PC-3 (cell line): ENCODE data around the gene IRS2. TPM values are rescaled to one million over a fixed set of nuclear protein-coding genes. Genes with fewer than 3 reads are reported as not detected.
A peak's percentile ranks its signal among the peaks of the same experiment; 100 is the strongest.

Source experiments
- ATAC-seq: fragments of 200-7000 bp; cut with Tn5 transposase; 2 replicates; pipeline ENCODE4 v1.9.1; 2020; ENCODE audit warnings: mild to moderate bottlenecking, moderate library complexity
- BruUV-seq: library from RNA; stranded (reverse); fragments of 400-500 nt; replicated peaks from 2 replicates; lab custom pipeline; 2021; lab: Mats Ljungman, UMichigan
- CTCF ChIA-PET: fragments of 300-600 bp; sonication (Branson Sonifier 250); formaldehyde crosslinking; loops from one replicate; lab custom pipeline; 2022; ENCODE audit warnings: antibody characterized with exemption; lab: Charles Lee
- POLR2A ChIA-PET: fragments of 300-600 bp; sonication (Branson Sonifier 250); formaldehyde crosslinking; loops from one replicate; lab custom pipeline; 2022; ENCODE audit warnings: antibody characterized with exemption; ENCODE audit not compliant: unreplicated experiment; lab: Charles Lee
- DNase-seq: peaks from one replicate; pipeline ENCODE4 v3.0.0-alpha.2; 2015
- H2AFZ ChIP-seq: fragments of 300-600 bp; sonication (generic); 2 replicates; pipeline ENCODE4 v1.6.0; 2016; ENCODE audit warnings: antibody characterized with exemption, low read length
- H3F3A ChIP-seq: fragments of 300-600 bp; sonication (generic); one replicate; pipeline ENCODE4 v1.6.0; 2017; ENCODE audit warnings: antibody characterized with exemption, low read length, control low read depth, mild to moderate bottlenecking; ENCODE audit not compliant: unreplicated experiment
- H3K27ac ChIP-seq: fragments of 300-600 bp; sonication (generic); 2 replicates; pipeline ENCODE4 v1.5.1; 2016; ENCODE audit warnings: mild to moderate bottlenecking, low read length
- H3K27me3 ChIP-seq: fragments of 300-600 bp; sonication (generic); 2 replicates; pipeline ENCODE4 v1.6.1; 2016; ENCODE audit warnings: low read length, mixed read lengths
- H3K36me3 ChIP-seq: fragments of 300-600 bp; sonication (generic); 2 replicates; pipeline ENCODE4 v1.6.1; 2016; ENCODE audit warnings: low read depth, mixed run types, low read length, mixed read lengths
- H3K4me1 ChIP-seq: fragments of 300-600 bp; sonication (generic); 2 replicates; pipeline ENCODE4 v1.5.1; 2016; ENCODE audit warnings: low read length; ENCODE audit not compliant: insufficient read depth
- H3K4me2 ChIP-seq: fragments of 300-600 bp; sonication (generic); 2 replicates; pipeline ENCODE4 v1.6.0; 2016; ENCODE audit warnings: low read length
- H3K4me3 ChIP-seq: fragments of 300-600 bp; sonication (generic); 2 replicates; pipeline ENCODE4 v1.5.1; 2016; ENCODE audit warnings: mild to moderate bottlenecking, low read length, mixed read lengths
- H3K79me2 ChIP-seq: fragments of 300-600 bp; sonication (generic); 2 replicates; pipeline ENCODE4 v1.6.1; 2017; ENCODE audit warnings: low read length, mixed read lengths
- H3K9ac ChIP-seq: fragments of 300-600 bp; sonication (generic); 2 replicates; pipeline ENCODE4 v1.6.0; 2016; ENCODE audit warnings: mild to moderate bottlenecking, low read length
- H3K9me2 ChIP-seq: fragments of 300-600 bp; sonication (generic); replicated peaks from 2 replicates; pipeline ENCODE4 v1.6.1; 2016; ENCODE audit warnings: mixed run types, low read length, mixed read lengths
- H3K9me3 ChIP-seq: fragments of 300-600 bp; sonication (generic); 2 replicates; pipeline ENCODE4 v1.6.1; 2016; ENCODE audit warnings: low read length, mixed read lengths
- H4K20me1 ChIP-seq: fragments of 300-600 bp; sonication (generic); 2 replicates; pipeline ENCODE4 v1.6.1; 2016; ENCODE audit warnings: low read length, mixed read lengths
- EZH2 ChIP-seq: fragments of 300-600 bp; sonication (generic); IDR thresholded peaks from one replicate; pipeline ENCODE4 v1.6.1; 2017; ENCODE audit warnings: antibody characterized with exemption, mild to moderate bottlenecking, low read length; ENCODE audit not compliant: unreplicated experiment
- EZH2phosphoT487 ChIP-seq: fragments of 300-600 bp; sonication (generic); IDR thresholded peaks from 2 replicates; pipeline ENCODE4 v1.6.1; 2018; ENCODE audit warnings: mild to moderate bottlenecking, antibody characterized with exemption, low read length, borderline replicate concordance
- intact Hi-C: fragments of 100-400 bp; cut with micrococcal nuclease; formaldehyde crosslinking; loops from 2 replicates; pipeline ENCODE4 v1.9.0; 2023
- total RNA-seq: library from RNA; depleted of rRNA; stranded (reverse); fragments of >200 nt; gene quantifications from 2 replicates; pipeline ENCODE4 v1.2.3, GENCODE V29; 2014
- TF ChIP-seq, protein P1 (sequence below): fragments of 300-600 bp; sonication (generic); conservative IDR thresholded peaks from 2 replicates; pipeline ENCODE4 v1.5.1; 2017; ENCODE audit warnings: antibody characterized with exemption, low read depth, mild to moderate bottlenecking, low read length

Gene IRS2
- total RNA-seq, 1 experiment from 2014 or later, result 5.6 TPM

DNA sequence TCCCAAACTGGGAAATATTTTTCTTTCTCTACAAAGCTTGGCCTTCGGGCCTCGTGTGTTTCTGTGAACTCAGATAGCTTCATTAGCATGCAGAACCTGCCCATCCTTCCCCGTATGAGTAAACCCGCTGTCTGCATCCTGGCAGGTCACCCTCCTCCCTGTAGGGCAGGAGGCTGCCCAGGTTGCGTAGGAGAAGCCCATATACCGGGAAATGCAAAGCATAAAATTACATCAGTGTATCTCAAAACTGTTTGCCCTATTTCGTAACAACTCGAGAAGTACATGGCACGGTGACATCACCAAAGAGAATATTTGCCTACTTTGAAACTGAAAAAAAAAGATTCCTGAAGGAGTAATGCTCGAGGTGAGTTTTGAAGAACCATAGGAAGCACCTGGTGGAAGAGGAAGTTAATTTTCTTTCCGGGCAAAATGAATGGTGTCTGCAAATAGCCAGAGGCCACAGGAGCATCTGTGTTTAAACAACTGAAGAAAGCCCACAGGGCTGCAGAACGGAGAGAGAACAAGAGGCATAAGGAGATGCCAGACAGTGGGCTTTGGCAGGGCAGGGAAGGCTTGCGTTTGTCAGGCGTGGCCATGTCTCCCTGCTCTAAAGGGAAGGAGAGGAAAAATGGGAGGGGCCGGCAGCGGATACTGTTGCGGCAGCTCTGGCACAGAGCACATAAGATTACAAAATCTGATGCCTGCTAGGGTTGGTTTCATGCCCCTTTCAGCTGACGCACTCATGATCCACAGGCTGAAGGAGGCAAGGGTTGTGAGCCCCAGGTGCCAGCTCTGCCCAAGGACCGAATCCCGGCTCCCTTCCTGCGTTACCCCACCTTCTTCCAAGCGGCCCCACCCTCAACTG lies 81.4 kb downstream of the IRS2 start:
- Histone ChIP-seq H3F3A (no peaks in the 10 kb centered on the region), H3K27me3 (no peaks in the 10 kb centered on the region), H3K4me3 (no peak overlapping the region; the same call in 1 of the 2 replicates), H3K9me2 (no peaks in the 10 kb centered on the region), H3K79me2 (no peaks in the 10 kb centered on the region), H3K9me3 (no peaks in the 10 kb centered on the region), H3K9ac (no peak overlapping the region), H3K4me1 (peaks cover 7% of the 10 kb centered on the region; the same call in 1 of the 2 replicates), H2AFZ (peak overlapping the region; percentile 52), H3K36me3 (no peaks in the 10 kb centered on the region), H3K4me2 (peak overlapping the region; percentile 61), H3K27ac (peak overlapping the region; percentile 56), H4K20me1 (no peaks in the 10 kb centered on the region)
- no TSS peak for BruUV-seq
- ChIA-PET POLR2A (no interaction called here), CTCF (interaction anchor here (0.6 kb wide), 1 partner anchor 315 kb away, joined by 8 read pairs; no protein-coding TSS in a partner anchor)
- DNase-seq (peak; percentile 54), ATAC-seq (peak; percentile 49)
- TF ChIP-seq EZH2, result no peak
- TF ChIP-seq, protein P1, sequence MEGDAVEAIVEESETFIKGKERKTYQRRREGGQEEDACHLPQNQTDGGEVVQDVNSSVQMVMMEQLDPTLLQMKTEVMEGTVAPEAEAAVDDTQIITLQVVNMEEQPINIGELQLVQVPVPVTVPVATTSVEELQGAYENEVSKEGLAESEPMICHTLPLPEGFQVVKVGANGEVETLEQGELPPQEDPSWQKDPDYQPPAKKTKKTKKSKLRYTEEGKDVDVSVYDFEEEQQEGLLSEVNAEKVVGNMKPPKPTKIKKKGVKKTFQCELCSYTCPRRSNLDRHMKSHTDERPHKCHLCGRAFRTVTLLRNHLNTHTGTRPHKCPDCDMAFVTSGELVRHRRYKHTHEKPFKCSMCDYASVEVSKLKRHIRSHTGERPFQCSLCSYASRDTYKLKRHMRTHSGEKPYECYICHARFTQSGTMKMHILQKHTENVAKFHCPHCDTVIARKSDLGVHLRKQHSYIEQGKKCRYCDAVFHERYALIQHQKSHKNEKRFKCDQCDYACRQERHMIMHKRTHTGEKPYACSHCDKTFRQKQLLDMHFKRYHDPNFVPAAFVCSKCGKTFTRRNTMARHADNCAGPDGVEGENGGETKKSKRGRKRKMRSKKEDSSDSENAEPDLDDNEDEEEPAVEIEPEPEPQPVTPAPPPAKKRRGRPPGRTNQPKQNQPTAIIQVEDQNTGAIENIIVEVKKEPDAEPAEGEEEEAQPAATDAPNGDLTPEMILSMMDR, result no peak
- no peak for TF ChIP-seq EZH2phosphoT487
- intact Hi-C loops, result no loop called here

DNA sequence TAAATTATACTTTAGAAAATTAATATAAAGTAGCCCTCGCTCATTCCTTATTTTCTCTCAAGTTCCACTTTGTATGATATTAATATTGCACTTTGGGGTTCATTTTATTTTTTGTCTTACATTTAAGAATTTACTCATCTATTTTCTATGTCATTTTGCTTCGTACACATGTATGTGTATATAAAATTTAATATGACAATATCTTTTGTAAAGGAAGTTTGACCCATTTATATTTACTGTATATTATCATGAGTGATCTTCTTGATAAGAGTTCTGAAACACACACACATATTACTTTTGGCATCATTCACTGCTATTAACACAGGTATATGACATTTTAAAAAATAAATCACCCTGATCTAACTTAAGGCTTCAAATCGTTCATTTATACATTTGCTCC lies 83.1 kb downstream of the IRS2 start:
- ATAC-seq (no peak), DNase-seq (no peak)
- no peak overlapping the region for H3K4me3 ChIP-seq
- no peak overlapping the region for H2AFZ ChIP-seq
- POLR2A ChIA-PET, result no interaction called here
- H4K20me1 ChIP-seq, result no peaks in the 10 kb centered on the region
- no peak overlapping the region for H3K4me2 ChIP-seq
- CTCF ChIA-PET, result no interaction called here
- H3K9ac ChIP-seq, result no peak overlapping the region
- TF ChIP-seq, protein P1, result no peak
- no peak for TF ChIP-seq EZH2phosphoT487
- TF ChIP-seq EZH2, result no peak
- no peaks in the 10 kb centered on the region for H3K27me3 ChIP-seq
- H3K79me2 ChIP-seq, result no peaks in the 10 kb centered on the region
- H3K36me3 ChIP-seq, result no peaks in the 10 kb centered on the region
- intact Hi-C loops, result no loop called here
- no peaks in the 10 kb centered on the region for H3K9me2 ChIP-seq
- no peak overlapping the region for H3K27ac ChIP-seq
- peaks cover 16% of the 10 kb centered on the region; the same call in 1 of the 2 replicates for H3K4me1 ChIP-seq
- H3K9me3 ChIP-seq, result no peaks in the 10 kb centered on the region
- H3F3A ChIP-seq, result no peaks in the 10 kb centered on the region
- BruUV-seq, result no TSS peak
